Measurements from ENCODE around the gene LCE1D. TPM values are rescaled to one million over a fixed set of nuclear protein-coding genes. Genes with fewer than 3 reads are reported as not detected.

Gene LCE1D
- total and polyA plus RNA-seq, 2 donors = 0.27 TPM; not detected in 1

Other genes with a start within 250 kb of the LCE1D start
- not detected for gene LCE3E, start 229.9 kb upstream of the LCE1D start, total RNA-seq
- 6.2 TPM for gene LCE3E, start 229.9 kb upstream of the LCE1D start, polyA plus RNA-seq
- gene LCE3D, start 216.2 kb upstream of the LCE1D start, total RNA-seq = not detected
- gene LCE3D, start 216.2 kb upstream of the LCE1D start, polyA plus RNA-seq = 15.7 TPM
- gene LCE3C, start 196.5 kb upstream of the LCE1D start, total RNA-seq = not detected
- 0.66 TPM for gene LCE3C, start 196.5 kb upstream of the LCE1D start, polyA plus RNA-seq
- not detected for gene LCE3B, start 182.9 kb upstream of the LCE1D start, total RNA-seq
- not detected for gene LCE3B, start 182.9 kb upstream of the LCE1D start, polyA plus RNA-seq
- gene LCE3A, start 173.6 kb upstream of the LCE1D start, total RNA-seq = not detected
- not detected for gene LCE3A, start 173.6 kb upstream of the LCE1D start, polyA plus RNA-seq
- not detected for gene LCE2D, start 133.3 kb upstream of the LCE1D start, total RNA-seq
- 1.3 TPM for gene LCE2D, start 133.3 kb upstream of the LCE1D start, polyA plus RNA-seq
- not detected for gene LCE2C, start 121.4 kb upstream of the LCE1D start, total RNA-seq
- gene LCE2C, start 121.4 kb upstream of the LCE1D start, polyA plus RNA-seq = 1.7 TPM
- gene LCE2B, start 110.6 kb upstream of the LCE1D start, total RNA-seq = 0.09 TPM
- gene LCE2B, start 110.6 kb upstream of the LCE1D start, polyA plus RNA-seq = 1.5 TPM
- not detected for gene LCE2A, start 98.4 kb upstream of the LCE1D start, total RNA-seq
- 1.3 TPM for gene LCE2A, start 98.4 kb upstream of the LCE1D start, polyA plus RNA-seq
- gene LCE4A, start 88.6 kb upstream of the LCE1D start, total RNA-seq = not detected
- not detected for gene LCE4A, start 88.6 kb upstream of the LCE1D start, polyA plus RNA-seq
- not detected for gene KPRP, start 38.7 kb upstream of the LCE1D start, total RNA-seq
- 0.21 TPM for gene KPRP, start 38.7 kb upstream of the LCE1D start, polyA plus RNA-seq
- gene LCE1F, start 21.6 kb upstream of the LCE1D start, total RNA-seq = not detected
- gene LCE1F, start 21.6 kb upstream of the LCE1D start, polyA plus RNA-seq = 0.46 TPM
- not detected for gene LCE1E, start 10.5 kb upstream of the LCE1D start, total RNA-seq
- gene LCE1E, start 10.5 kb upstream of the LCE1D start, polyA plus RNA-seq = 0.30 TPM
- gene LCE1C, start 9.9 kb downstream of the LCE1D start, total RNA-seq = 0.14 TPM
- gene LCE1C, start 9.9 kb downstream of the LCE1D start, polyA plus RNA-seq = 3.0 TPM
- not detected for gene LCE1B, start 15.2 kb downstream of the LCE1D start, total RNA-seq
- 0.68 TPM for gene LCE1B, start 15.2 kb downstream of the LCE1D start, polyA plus RNA-seq
- not detected for gene LCE1A, start 30.8 kb downstream of the LCE1D start, total RNA-seq
- 1.0 TPM for gene LCE1A, start 30.8 kb downstream of the LCE1D start, polyA plus RNA-seq
- not detected for gene LCE6A, start 46.1 kb downstream of the LCE1D start, total RNA-seq
- 1.1 TPM for gene LCE6A, start 46.1 kb downstream of the LCE1D start, polyA plus RNA-seq
- gene LCE7A, start 63.3 kb downstream of the LCE1D start, total RNA-seq = not detected
- 0.32 TPM for gene LCE7A, start 63.3 kb downstream of the LCE1D start, polyA plus RNA-seq
- gene SMCP, start 81.6 kb downstream of the LCE1D start, total RNA-seq = not detected
- 0.30 TPM for gene SMCP, start 81.6 kb downstream of the LCE1D start, polyA plus RNA-seq
- 0.57 TPM for gene IVL, start 111.8 kb downstream of the LCE1D start, total RNA-seq
- 16.6 TPM for gene IVL, start 111.8 kb downstream of the LCE1D start, polyA plus RNA-seq
- not detected for gene SPRR5, start 150.5 kb downstream of the LCE1D start, total RNA-seq
- 0.37 TPM for gene SPRR5, start 150.5 kb downstream of the LCE1D start, polyA plus RNA-seq
- gene SPRR4, start 173.9 kb downstream of the LCE1D start, total RNA-seq = not detected
- 2.1 TPM for gene SPRR4, start 173.9 kb downstream of the LCE1D start, polyA plus RNA-seq
- not detected for gene SPRR1A, start 187.4 kb downstream of the LCE1D start, total RNA-seq
- 41.1 TPM for gene SPRR1A, start 187.4 kb downstream of the LCE1D start, polyA plus RNA-seq
- gene SPRR3, start 205.0 kb downstream of the LCE1D start, total RNA-seq = 0.28 TPM
- gene SPRR3, start 205.0 kb downstream of the LCE1D start, polyA plus RNA-seq = 9.7 TPM
- gene SPRR1B, start 234.5 kb downstream of the LCE1D start, total RNA-seq = 1.2 TPM
- 132 TPM for gene SPRR1B, start 234.5 kb downstream of the LCE1D start, polyA plus RNA-seq
- gene SPRR2D, start 244.4 kb downstream of the LCE1D start, total RNA-seq = 0.19 TPM
- 36.9 TPM for gene SPRR2D, start 244.4 kb downstream of the LCE1D start, polyA plus RNA-seq

Data from thymus (tissue), 2 donors.